HG03442 (cell line): ENCODE results near the gene FANK1.
"Not testable (repeated sequence)": the region's sequence is repeated elsewhere in the genome, so short reads cannot be mapped to it uniquely, and the experiment has no call there.

Experiments
- ATAC-seq: cut with Tn5 transposase; IDR thresholded peaks from one replicate; pipeline ENCODE4 v1.9.1; 2021; ENCODE audit warnings: mild to moderate bottlenecking, moderate library complexity; ENCODE audit not compliant: unreplicated experiment

Gene FANK1

GRCh38 chr10:125886914-125887512 is 9.4 kb upstream of the FANK1 start:
- ATAC-seq: no peak

DNA sequence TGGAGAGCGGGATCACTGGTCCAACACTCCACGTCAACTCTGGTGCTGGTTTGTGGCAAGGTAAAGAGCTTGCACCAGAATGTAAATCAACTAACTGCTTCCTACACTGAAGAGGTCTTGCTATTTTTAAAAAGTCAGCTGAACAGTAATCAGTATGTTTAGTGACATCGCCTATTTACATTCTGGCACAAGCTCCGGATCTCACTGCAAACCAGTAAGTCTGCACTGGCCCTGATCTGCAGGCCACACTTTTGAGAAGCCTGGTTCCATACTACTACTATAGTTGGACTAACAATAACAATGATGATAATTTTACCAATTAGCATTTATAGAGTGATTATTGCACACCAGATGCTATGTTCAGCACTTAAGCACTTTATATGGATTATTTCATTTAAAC is 6.9 kb upstream of the FANK1 start:
- not testable (repeated sequence) for ATAC-seq

GRCh38 chr10:125892402-125892801 is 4.0 kb upstream of the FANK1 start:
- ATAC-seq: not testable (repeated sequence)

GRCh38 chr10:125894176-125894575 is 2.2 kb upstream of the FANK1 start:
- not testable (repeated sequence) for ATAC-seq

- ATAC-seq: peak; percentile 47
Measured at GRCh38 chr10:125895130-125896087, 955 bp upstream of the FANK1 start.

GRCh38 chr10:125897317-125897716 is 953 bp downstream of the FANK1 start:
- ATAC-seq: not testable (repeated sequence)

GRCh38 chr10:125900963-125901362 is 4.6 kb downstream of the FANK1 start:
- not testable (repeated sequence) for ATAC-seq

DNA sequence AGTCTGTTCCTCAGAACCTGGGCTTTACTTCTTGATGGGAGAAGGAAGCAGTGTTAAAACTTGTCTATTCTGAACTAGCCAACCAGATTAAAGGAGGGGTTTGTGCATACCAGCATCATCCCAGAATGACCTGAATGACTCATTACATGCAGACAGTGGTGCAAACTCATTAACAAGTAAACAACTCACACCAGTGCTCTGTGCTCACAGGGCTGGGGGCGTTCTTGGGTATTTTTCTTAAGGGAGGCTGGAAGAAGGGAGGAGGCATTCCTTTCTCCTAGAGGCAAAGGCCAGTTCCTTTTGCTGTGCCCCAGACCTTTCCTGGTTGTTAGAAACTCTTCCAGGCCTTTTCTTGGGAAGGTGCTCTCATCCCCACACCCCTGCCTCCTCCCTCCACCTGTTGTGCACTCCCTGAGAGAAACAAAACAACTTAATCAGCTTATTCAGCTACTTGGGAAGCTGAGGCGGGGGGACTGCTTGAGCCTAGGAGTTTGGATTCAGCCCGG is 6.8 kb downstream of the FANK1 start:
- not testable (repeated sequence) for ATAC-seq

DNA sequence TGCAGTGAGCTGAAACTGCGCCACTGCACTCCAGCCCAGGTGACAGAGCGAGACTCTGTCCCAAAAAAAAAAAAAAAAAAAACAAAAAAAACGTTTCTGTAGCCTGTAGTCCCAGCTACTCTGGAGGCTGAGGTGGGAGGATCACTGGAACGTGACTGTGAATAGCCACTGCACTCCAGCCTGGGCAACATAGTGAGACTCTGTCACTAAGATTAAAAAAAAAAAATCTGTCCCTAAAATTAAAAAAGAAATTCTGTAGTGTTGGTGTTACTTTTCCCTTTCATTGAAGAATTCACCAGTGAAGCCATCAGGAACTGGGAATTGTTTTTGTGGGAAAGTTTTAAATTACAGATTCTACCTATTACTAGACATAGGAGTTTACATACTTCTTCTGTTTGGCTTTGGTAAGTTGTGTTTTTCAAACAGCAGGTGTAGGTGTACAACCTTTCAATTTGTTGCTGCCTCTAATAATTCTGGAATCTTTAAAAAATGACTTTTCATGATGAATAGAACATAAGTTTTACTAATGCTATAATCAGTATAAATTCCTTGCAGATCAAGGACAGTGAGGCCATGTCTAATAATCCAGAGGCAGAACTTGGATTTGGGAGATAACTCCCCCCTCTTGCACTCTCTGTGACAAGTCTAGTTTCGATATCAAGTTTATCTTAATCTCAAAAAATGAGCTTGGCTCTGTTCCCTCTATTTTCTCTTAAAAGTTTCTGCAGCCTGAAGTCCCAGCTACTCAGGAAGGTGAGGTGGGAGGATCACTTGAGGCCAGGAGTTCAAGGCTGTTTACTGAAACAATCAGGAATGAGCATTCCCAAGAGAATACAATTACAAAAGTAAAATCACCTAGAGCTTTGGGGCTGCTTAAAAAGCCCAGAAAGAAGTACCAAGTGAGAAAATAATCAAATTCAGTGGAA is 9.0 kb downstream of the FANK1 start:
- not testable (repeated sequence) for ATAC-seq

GRCh38 chr10:125907598-125907997 is 11.2 kb downstream of the FANK1 start:
- not testable (repeated sequence) for ATAC-seq

DNA sequence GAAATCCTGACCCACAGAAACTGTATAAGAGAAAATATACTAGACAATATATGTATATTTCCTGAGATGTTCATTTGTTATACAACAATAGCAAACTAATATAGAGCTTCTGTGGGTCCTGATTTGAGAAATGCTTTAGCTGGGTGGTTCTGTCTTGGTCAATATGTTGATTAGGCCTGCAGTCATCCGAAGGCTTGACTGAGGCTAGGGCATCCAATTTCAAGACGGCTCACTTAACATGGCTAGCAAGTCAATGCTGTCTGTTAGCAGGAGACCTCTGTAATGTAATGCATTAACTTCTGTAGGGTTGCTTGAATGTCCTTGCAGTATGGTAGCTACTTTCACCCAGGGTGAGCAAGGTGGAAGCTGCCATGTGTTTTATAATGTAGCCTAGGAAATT is 12.4 kb downstream of the FANK1 start:
- not testable (repeated sequence) for ATAC-seq

DNA sequence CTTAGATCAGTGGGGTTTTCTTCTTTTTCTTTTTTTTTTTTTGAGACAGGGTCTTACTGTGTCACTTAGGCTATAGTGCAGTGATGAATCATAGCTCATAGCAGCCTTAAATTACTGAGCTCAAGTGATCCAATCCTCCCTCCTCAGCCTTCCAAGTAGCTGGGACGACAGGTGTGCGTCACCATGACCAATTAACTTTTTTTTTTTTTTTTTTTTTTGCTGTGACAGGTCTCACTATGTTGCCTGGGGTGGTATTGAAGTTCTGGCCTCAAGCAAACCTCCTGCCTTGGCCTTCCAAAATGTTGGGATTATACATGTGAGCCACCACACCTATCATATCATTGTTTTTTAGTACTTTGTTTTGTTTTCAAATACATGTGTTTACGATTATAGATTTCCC is 13.1 kb downstream of the FANK1 start:
- not testable (repeated sequence) for ATAC-seq

GRCh38 chr10:125911145-125911544 is 14.8 kb downstream of the FANK1 start:
- no peak for ATAC-seq

GRCh38 chr10:125911990-125912389 is 15.6 kb downstream of the FANK1 start:
- no peak for ATAC-seq

- not testable (repeated sequence) for ATAC-seq
Measured at GRCh38 chr10:125913277-125913676, 16.9 kb downstream of the FANK1 start.

DNA sequence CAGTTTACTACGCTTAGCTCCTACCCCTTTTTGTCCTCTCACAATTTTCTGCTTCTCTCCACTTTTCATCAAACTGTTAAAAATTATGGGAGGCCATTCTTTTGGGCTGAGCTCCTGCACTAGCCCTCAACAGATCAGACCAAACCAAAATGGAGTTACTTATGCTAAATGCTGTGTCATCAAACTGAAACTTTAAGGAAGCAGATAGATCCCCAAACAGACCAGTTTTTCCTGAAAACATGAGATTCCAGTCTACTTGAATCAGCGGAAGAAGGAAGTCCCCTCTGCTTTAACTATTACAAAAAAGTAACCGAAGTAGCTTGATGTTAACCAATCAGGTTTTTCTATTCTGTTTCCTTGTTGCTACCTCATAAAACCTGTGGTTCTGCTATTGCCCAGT is 20.6 kb downstream of the FANK1 start:
- ATAC-seq: no peak

DNA sequence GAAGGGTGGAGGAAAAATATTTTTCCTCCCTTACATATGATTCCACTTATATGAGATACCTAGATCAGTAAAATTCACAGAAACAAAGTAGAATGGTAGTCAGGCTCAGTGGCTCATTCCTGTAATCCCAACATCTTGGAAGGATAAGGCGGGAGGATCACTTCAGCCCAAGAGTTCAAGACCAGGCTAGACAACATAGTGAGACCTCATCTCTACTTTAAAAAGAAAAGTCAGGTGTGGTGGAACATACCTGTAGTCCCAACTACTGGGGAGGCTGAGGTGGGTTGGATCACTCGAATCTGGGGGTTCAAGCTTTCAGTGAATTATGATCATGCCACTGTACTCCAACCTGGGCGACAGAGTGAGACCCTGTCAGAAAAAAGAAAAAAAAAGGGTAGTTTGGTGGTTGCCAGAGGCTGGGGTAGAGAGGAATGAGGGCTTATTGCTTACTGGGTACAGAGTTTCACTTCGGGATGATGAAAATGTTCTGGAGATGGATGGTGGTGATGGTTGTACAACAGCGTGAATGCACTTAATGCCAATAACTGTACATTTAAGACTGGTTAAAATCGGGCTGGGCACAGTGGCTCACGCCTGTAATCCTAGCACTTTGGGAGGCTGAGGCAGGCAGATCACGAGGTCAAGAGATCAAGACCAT is 21.5 kb downstream of the FANK1 start:
- not testable (repeated sequence) for ATAC-seq

- ATAC-seq: not testable (repeated sequence)
Measured at GRCh38 chr10:125921643-125922306, 25.4 kb downstream of the FANK1 start.

GRCh38 chr10:125925262-125925834 is 29.0 kb downstream of the FANK1 start:
- no peak for ATAC-seq
